Tibial nerve (tissue), 4 donors: Measurements from ENCODE around the gene FLCN. TPM values are rescaled to one million over a fixed set of nuclear protein-coding genes. Genes with fewer than 3 reads are reported as not detected.

Experiments used
- DNase-seq, 2 donors: peaks; one replicate each; pipeline ENCODE4 v3.0.0-alpha.2; 2019; ENCODE audit warnings: low spot score in 2 of 2
- H3K27ac ChIP-seq, 4 donors: fragments of 200-600 bp; sonication (generic) in 3 of 4; one replicate each; pipeline ENCODE4 v1.5.1; 2017 to 2019; ENCODE audit warnings: mild to moderate bottlenecking in 1 of 4
- H3K27me3 ChIP-seq, 2 donors: fragments of 200-600 bp; sonication (generic) in 1 of 2; one replicate each; pipeline versions ENCODE4 v1.5.1 to v1.6.0; 2017 to 2019
- H3K36me3 ChIP-seq, 3 donors: fragments of 200-600 bp; sonication (generic); one replicate each; pipeline ENCODE4 v1.5.1; 2018 to 2019
- H3K4me1 ChIP-seq, 4 donors: fragments of 200-600 bp; sonication (generic) in 3 of 4; one replicate each; pipeline ENCODE4 v1.5.1; 2017 to 2019
- H3K4me3 ChIP-seq, 4 donors: fragments of 200-600 bp; sonication (generic) in 3 of 4; one replicate each; pipeline ENCODE4 v1.5.1; 2017 to 2019; ENCODE audit warnings: mild to moderate bottlenecking in 1 of 4, moderate library complexity in 1 of 4
- H3K9me3 ChIP-seq, 4 donors: fragments of 200-600 bp; sonication (generic) in 3 of 4; one replicate each; pipeline ENCODE4 v1.5.1; 2017 to 2019
- EP300 ChIP-seq, 2 donors: sonication (generic); formaldehyde crosslinking; IDR thresholded peaks; one replicate each; pipeline ENCODE4 v1.6.1; 2017; ENCODE audit warnings: antibody characterized with exemption in 2 of 2, mild to moderate bottlenecking in 1 of 2
- POLR2A ChIP-seq, 2 donors: fragments of 450-650 bp; IDR thresholded peaks; one replicate each; pipeline ENCODE4 v1.6.1; 2017; ENCODE audit warnings: antibody characterized with exemption in 2 of 2, mild to moderate bottlenecking in 2 of 2, moderate library complexity in 2 of 2
- WGBS, 2 donors: methylation state at CpG; one replicate each; pipeline ENCODE4 v1.1.5; 2018; 5-methylcytosine and 5-hydroxymethylcytosine counted together
- total RNA-seq, 4 donors: library from RNA; depleted of rRNA; stranded (reverse); fragments of >200 nt; gene quantifications; one replicate each; pipeline ENCODE4 v1.1.0, GENCODE V29; 2016
- TF ChIP-seq, protein P1 (sequence below), 5 experiments: fragments of 200-600 bp in 3 of 5; fragments of 450-650 bp in 2 of 5; sonication (generic) in 3 of 5; IDR thresholded peaks; one replicate each; pipeline ENCODE4 v1.5.1; 2016 to 2019; ENCODE audit warnings: antibody characterized with exemption in 5 of 5, mild to moderate bottlenecking in 3 of 5, moderate library complexity in 2 of 5

Gene FLCN
- total RNA-seq, 4 donors from 2014 or later: 71.5 to 85.9 (median 76.6) TPM

GRCh38 chr17:17169396-17169795 is 67.6 kb downstream of the FLCN start:
- Histone ChIP-seq H3K36me3 (peaks cover 0 to 94% (median 8%) of the 10 kb centered on the region in 3 donors), H3K27me3 (no peaks in the 10 kb centered on the region), H3K27ac (no peak overlapping the region), H3K4me1 (peaks cover 0 to 7% (median 0%) of the 10 kb centered on the region in 4 donors), H3K9me3 (no peaks in the 10 kb centered on the region), H3K4me3 (no peak overlapping the region)
- DNase-seq: no peak
- TF ChIP-seq EP300 (IDR thresholded peaks at IDR 0.05): no peak
- 82 to 84% methylated on average over 4 of the region's 4 CpGs for WGBS, 2 donors

DNA sequence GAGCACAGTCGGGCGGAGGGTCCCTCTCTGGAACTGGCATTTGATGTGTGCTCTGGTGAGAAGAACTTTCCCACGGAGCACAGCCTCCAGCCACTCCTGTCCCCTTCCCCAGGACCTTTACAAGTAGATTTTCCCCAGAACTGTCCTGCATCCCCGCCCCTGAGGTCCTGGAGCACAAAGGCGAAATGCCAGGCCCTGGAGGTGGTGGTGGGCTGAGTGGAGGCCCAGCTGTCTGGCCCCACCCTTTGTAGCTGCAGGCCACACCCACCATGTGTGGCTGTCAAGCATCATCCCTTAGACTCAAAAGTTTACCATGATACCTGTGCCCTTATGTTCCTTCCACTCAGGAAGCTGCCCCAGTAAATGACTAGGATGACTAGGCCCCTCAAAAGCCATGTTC is 68.6 kb downstream of the FLCN start:
- 83 to 90% methylated on average over 4 to 5 of the region's 5 CpGs for WGBS, 2 donors
- Histone ChIP-seq H3K4me3 (no peak overlapping the region), H3K27ac (no peak overlapping the region), H3K36me3 (peaks cover 0 to 94% (median 8%) of the 10 kb centered on the region in 3 donors), H3K27me3 (no peaks in the 10 kb centered on the region), H3K4me1 (peaks cover 0 to 7% (median 0%) of the 10 kb centered on the region in 4 donors), H3K9me3 (no peaks in the 10 kb centered on the region)
- no peak for TF ChIP-seq EP300 (IDR thresholded peaks at IDR 0.05)
- no peak for TF ChIP-seq POLR2A (IDR thresholded peaks at IDR 0.05)
- TF ChIP-seq, protein P1, sequence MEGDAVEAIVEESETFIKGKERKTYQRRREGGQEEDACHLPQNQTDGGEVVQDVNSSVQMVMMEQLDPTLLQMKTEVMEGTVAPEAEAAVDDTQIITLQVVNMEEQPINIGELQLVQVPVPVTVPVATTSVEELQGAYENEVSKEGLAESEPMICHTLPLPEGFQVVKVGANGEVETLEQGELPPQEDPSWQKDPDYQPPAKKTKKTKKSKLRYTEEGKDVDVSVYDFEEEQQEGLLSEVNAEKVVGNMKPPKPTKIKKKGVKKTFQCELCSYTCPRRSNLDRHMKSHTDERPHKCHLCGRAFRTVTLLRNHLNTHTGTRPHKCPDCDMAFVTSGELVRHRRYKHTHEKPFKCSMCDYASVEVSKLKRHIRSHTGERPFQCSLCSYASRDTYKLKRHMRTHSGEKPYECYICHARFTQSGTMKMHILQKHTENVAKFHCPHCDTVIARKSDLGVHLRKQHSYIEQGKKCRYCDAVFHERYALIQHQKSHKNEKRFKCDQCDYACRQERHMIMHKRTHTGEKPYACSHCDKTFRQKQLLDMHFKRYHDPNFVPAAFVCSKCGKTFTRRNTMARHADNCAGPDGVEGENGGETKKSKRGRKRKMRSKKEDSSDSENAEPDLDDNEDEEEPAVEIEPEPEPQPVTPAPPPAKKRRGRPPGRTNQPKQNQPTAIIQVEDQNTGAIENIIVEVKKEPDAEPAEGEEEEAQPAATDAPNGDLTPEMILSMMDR (IDR thresholded peaks at IDR 0.05): no peak
- no peak for DNase-seq

DNA sequence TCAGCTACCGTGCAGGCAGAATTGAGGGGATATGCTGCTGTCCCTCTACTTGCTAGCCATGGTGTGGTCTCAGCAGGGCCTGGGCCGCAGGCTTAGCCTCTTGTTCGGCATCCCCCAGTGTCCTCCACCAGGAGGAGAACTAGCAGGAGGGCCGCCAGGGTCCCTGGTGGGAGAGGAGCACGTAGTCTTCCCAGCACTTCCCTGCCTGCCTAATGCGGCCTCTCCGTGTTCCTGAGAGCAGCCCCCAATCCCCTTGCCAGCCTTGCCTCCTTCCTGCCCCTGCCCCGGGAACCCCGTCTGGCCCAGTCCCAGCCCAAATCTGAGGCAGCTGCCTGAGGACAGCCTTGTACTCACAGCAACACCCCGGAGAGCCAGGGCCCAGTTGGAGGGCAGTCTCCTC is 69.0 kb downstream of the FLCN start:
- WGBS, 2 donors: 87 to 98% methylated on average over 7 to 10 of the region's 10 CpGs
- H3K36me3 ChIP-seq: peaks cover 0 to 94% (median 8%) of the 10 kb centered on the region in 3 donors
- H3K4me1 ChIP-seq: peaks cover 0 to 7% (median 0%) of the 10 kb centered on the region in 4 donors
- no peak overlapping the region for H3K27ac ChIP-seq
- DNase-seq: no peak
- no peaks in the 10 kb centered on the region for H3K27me3 ChIP-seq
- no peak overlapping the region for H3K4me3 ChIP-seq
- no peaks in the 10 kb centered on the region for H3K9me3 ChIP-seq
- no peak for TF ChIP-seq POLR2A (IDR thresholded peaks at IDR 0.05)
- TF ChIP-seq EP300 (IDR thresholded peaks at IDR 0.05): no peak
- TF ChIP-seq, protein P1 (IDR thresholded peaks at IDR 0.05): no peak

DNA sequence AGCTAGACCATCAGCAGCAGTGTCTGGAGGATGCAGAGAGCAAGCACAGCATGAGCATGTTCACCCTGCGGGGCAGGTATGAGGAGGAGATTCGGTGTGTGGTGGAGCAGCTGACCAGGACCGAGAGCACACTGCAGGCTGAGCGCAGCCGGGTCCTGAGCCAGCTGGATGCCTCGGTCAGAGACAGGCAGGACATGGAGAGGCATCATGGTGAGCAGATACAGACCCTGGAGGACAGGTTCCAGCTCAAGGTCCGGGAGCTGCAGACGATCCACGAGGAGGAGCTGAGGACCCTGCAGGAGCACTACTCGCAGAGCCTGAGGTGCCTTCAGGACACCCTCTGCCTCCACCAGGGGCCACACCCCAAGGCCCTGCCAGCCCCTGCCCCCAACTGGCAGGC is 69.6 kb downstream of the FLCN start:
- Histone ChIP-seq H3K36me3 (peaks cover 0 to 94% (median 12%) of the 10 kb centered on the region in 3 donors), H3K27me3 (no peaks in the 10 kb centered on the region), H3K4me3 (no peak overlapping the region), H3K27ac (no peak overlapping the region), H3K9me3 (no peaks in the 10 kb centered on the region), H3K4me1 (peaks cover 0 to 4% (median 0%) of the 10 kb centered on the region in 4 donors)
- DNase-seq: no peak
- TF ChIP-seq POLR2A (IDR thresholded peaks at IDR 0.05) (no peak), EP300 (IDR thresholded peaks at IDR 0.05) (no peak)
- TF ChIP-seq, protein P1 (IDR thresholded peaks at IDR 0.05): no peak
- 91 to 92% methylated on average over 9 to 10 of the region's 10 CpGs for WGBS, 2 donors

GRCh38 chr17:17166446-17166845 is 70.5 kb downstream of the FLCN start:
- Histone ChIP-seq H3K4me1 (no peaks in the 10 kb centered on the region), H3K27ac (no peak overlapping the region), H3K4me3 (no peak overlapping the region), H3K36me3 (peaks cover 0 to 94% (median 15%) of the 10 kb centered on the region in 3 donors), H3K27me3 (no peaks in the 10 kb centered on the region), H3K9me3 (no peaks in the 10 kb centered on the region)
- WGBS, 2 donors: 81 to 89% methylated on average over 3 to 5 of the region's 8 CpGs
- TF ChIP-seq, protein P1 (IDR thresholded peaks at IDR 0.05): no peak
- no peak for TF ChIP-seq POLR2A (IDR thresholded peaks at IDR 0.05)
- no peak for DNase-seq
